ENCODE measurements around the gene MYOG. TPM values are rescaled to one million over a fixed set of nuclear protein-coding genes. Genes with fewer than 3 reads are reported as not detected.

Gene MYOG
- total RNA-seq (2014; rRNA removed; shearing (Covaris generic); ENCODE audit: low replicate concordance) = not detected in 2 replicates

DNA sequence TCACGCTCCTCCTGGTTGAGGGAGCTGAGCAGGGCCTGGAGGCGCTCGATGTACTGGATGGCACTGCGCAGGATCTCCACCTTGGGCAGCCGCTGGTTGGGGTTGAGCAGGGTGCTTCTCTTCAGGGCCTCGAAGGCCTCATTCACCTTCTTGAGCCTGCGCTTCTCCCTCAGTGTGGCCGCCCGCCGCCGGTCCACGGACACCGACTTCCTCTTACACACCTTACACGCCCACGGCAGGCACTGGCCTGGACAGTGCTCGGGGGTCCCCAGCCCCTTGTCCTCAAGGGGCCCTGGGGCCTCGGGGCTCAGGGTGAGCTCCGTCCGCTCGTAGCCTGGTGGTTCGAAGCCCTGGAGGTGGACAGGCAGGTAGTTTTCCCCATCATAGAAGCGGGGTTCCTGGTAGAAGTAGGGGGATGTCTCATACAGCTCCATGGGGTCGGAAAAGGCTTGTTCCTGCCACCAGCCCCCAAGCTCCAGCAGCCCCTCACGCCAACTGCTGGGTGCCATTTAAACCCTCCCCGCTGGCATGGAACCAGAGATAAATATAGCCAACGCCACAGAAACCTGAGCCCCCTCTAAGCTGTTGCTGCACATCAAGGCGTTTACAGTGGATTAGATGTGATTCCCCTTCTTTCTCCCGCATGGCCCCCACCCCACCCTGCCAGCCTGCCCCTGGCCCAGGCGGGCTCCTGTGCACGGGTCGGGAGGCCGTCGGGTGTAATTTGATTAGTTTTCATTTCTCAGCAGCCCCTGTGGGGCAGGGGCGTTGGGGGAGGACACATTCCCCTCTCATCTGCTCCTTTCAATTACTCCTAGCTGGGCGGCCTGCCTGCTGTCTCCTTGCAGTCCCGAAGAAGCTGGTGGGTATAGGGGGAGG, at the start of gene MYOG:
Gene MYOG (minus strand): TSS at position 485 of the 879 bp plus-strand sequence. CDS start 51 bp downstream, at position 434.
- no peak for DNase-seq (ENCODE audit: low read depth)
- in situ Hi-C loops (cut with HindIII; ENCODE audit: low pct_unique_long_range_greater_than_20kb, low sequenced_read_pairs) = no loop called here

DNA sequence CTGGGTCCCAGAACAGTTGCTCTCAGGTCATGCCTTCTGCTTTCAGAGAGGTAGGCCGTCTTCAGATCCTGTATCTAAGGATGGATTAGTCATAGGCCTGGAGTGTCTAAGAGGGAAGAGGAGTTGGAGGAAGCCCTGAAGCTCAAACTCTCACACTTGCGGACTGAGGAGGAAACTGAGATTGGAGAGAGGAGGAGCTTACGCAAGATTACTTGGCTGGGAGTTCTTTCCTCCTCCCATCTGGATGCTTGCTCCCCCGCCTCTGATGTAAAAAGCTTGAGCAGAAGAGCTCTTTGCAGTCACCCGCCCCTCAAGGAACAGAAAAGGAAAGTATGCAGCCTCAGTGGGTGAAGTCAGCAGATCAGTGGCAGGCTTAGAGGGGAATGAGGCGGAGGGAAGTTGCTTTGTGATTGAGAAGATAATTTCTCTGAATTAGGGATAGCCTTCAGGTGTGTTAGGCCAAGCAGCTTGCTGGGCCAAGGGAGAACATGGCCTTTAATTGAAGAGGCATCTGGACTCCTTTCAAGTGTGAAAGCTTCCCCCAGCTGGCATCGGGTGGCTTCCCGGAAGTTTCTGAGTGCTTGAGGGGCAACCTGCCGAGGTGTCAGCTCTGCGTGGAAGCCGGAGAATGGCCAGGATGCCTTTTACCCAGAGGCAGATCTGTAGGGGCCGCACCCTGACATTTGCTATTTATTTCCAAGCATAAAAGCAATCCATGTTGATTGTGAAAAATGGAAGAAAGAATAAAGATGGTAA, 48.3 kb upstream of the MYOG start:
- in situ Hi-C loops (cut with HindIII; ENCODE audit: low pct_unique_long_range_greater_than_20kb, low sequenced_read_pairs) = no loop called here
- peak; percentile 92 for DNase-seq (ENCODE audit: low read depth)

GRCh38 chr1:203131548-203132200, 45.9 kb upstream of the MYOG start:
- peak; percentile 59 for DNase-seq (ENCODE audit: low read depth)
- in situ Hi-C loops (cut with HindIII; ENCODE audit: low pct_unique_long_range_greater_than_20kb, low sequenced_read_pairs) = no loop called here

- in situ Hi-C loops (cut with HindIII; ENCODE audit: low pct_unique_long_range_greater_than_20kb, low sequenced_read_pairs) = no loop called here
- DNase-seq (ENCODE audit: low read depth) = no peak
Observed at GRCh38 chr1:203130358-203130985, 44.7 kb upstream of the MYOG start.

GRCh38 chr1:203129501-203130231, 43.9 kb upstream of the MYOG start:
- in situ Hi-C loops (cut with HindIII; ENCODE audit: low pct_unique_long_range_greater_than_20kb, low sequenced_read_pairs) = no loop called here
- peak; percentile 66 for DNase-seq (ENCODE audit: low read depth)

DNA sequence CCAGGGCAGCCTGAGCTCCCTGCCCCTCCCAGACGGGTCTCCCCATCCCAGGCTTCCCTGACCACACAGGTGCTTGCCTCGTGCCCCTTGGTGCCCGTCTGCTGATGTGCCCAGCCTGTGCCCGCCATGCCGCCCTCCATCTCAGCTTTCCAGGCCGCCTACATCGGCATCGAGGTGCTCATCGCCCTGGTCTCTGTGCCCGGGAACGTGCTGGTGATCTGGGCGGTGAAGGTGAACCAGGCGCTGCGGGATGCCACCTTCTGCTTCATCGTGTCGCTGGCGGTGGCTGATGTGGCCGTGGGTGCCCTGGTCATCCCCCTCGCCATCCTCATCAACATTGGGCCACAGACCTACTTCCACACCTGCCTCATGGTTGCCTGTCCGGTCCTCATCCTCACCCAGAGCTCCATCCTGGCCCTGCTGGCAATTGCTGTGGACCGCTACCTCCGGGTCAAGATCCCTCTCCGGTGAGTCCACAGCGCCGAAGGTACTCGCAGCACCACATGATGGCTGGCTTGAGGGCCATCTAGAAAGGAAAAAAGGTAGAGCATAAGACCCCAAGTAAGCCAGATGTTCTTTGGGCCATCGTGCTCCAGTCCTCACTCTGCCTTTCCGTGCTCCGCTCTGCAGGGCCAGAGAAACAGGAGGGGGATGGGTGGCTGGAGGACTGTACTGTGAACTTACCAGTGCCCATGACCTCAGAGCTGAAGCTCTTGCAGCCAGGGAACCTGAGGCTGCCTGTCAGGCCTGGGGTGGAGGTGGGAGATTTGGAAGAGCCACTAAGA, 43.1 kb upstream of the MYOG start:
- in situ Hi-C loops (cut with HindIII; ENCODE audit: low pct_unique_long_range_greater_than_20kb, low sequenced_read_pairs) = no loop called here
- peak; percentile 50 for DNase-seq (ENCODE audit: low read depth)

- DNase-seq (ENCODE audit: low read depth) = no peak
- in situ Hi-C loops (cut with HindIII; ENCODE audit: low pct_unique_long_range_greater_than_20kb, low sequenced_read_pairs) = no loop called here
Observed at GRCh38 chr1:203128431-203128715, 42.6 kb upstream of the MYOG start.

- DNase-seq (ENCODE audit: low read depth) = peak; percentile 68
- in situ Hi-C loops (cut with HindIII; ENCODE audit: low pct_unique_long_range_greater_than_20kb, low sequenced_read_pairs) = no loop called here
Observed at GRCh38 chr1:203127666-203128430, 42.0 kb upstream of the MYOG start, which contains the start of gene ADORA1. ADORA1 (plus strand) TSS chr1:203127726; CDS start chr1:203128842, 1,116 bp downstream.

DNA sequence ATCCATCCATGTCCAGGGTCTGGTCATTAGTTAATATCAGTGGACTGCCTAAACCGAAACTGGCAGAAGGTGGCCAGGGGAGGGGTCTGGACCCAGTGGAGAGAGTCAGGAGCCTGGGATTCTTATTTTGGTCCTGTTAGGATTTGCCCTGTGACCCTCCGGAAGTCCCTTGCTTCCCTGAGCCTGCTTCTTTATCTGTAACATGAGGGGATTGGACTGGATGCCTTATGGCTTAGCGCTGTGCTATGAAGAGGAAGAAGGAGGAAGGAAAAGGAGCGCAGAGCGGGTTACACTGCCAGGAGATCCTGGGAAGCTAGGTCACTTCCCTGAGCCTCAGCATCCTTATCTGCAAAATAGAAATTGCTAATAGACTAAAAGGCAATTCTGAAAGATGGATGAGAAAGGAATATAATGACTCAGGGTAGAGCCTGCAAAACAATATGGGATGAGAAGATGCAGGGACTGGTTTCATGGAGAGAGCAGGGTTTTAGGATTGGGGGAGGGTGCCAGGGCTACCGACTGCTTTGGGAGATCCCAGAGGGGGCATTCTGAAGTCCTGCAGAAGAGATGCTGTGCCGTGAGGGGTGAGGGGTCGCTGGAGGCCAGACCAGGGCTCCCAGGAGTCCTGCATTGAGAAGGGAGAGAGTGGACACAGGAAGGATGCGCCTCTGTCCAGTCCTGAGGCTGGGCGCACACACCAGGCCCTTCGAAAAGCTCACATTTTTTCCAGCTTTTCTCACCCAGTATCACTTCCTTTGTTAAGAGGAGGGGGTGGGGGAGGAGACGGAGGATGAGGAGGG, 41.3 kb upstream of the MYOG start:
- DNase-seq (ENCODE audit: low read depth) = peak; percentile 12

GRCh38 chr1:203126151-203126865, 40.5 kb upstream of the MYOG start:
- peak; percentile 32 for DNase-seq (ENCODE audit: low read depth)
- in situ Hi-C loops (cut with HindIII; ENCODE audit: low pct_unique_long_range_greater_than_20kb, low sequenced_read_pairs) = no loop called here

More for the DNA sequence above, 41.3 kb upstream of the MYOG start:
- in situ Hi-C loops (cut with HindIII; ENCODE audit: low pct_unique_long_range_greater_than_20kb, low sequenced_read_pairs) = no loop called here

DNA sequence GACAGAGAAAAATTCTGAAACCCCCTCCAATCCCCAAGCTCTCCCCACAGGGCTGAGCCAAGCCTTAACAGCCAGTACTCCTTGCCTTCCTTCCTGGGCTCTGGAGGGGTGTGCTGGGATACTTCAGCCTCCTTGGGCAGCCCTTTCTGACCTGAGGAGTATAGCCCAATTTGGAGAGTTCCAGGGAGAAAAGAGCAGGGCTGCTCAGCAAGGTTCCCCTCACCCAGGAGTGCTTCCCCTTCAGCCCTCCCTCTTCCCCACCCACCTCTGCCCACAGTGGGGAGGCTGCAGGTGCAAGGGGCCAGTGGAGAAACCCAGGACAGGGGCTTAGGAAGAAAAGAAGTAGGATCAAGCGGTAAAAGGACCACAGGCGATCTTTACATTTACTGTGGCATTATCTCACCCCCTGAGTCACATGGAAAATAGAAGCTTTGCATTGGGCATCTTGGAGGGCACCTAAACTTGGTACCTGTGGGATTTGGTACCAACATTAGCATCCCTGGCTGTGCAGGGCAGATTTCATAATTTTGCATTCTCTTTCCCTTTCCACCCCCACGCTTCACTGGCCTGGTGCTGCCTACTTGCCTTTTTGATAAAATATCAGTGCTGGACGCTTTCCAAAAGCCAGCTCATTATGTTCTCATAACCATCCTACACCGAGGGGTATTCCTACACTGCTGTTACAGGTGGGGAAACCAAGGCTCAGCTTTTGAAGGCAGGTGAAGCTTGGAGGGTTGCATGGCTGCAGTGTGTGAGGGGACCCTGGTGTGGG, 38.9 kb upstream of the MYOG start:
- no peak for DNase-seq (ENCODE audit: low read depth)
- in situ Hi-C loops (cut with HindIII; ENCODE audit: low pct_unique_long_range_greater_than_20kb, low sequenced_read_pairs) = no loop called here

GRCh38 chr1:203124011-203124410, 38.2 kb upstream of the MYOG start:
- DNase-seq (ENCODE audit: low read depth) = no peak
- in situ Hi-C loops (cut with HindIII; ENCODE audit: low pct_unique_long_range_greater_than_20kb, low sequenced_read_pairs) = no loop called here

DNA sequence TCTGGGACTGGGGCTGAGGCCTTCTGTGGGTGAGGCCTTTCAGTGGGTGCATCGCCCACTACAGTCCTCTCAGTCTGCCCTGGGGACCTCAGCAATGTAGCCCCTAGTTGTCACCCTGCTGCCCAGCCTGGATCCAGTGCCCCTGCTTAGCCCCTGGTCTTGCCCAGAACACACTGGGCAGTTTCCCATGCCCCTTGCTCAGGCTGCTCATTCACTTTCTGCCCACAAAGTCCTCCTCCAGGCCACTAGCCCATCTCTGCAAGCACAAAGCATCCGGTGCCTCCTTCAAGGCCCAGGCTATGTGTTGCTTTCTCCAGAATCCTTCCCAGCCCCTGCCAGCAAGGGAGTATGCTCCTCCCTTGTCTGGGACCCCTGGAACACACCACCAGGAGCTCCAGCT, 36.3 kb upstream of the MYOG start:
- in situ Hi-C loops (cut with HindIII; ENCODE audit: low pct_unique_long_range_greater_than_20kb, low sequenced_read_pairs) = no loop called here
- DNase-seq (ENCODE audit: low read depth) = no peak

DNA sequence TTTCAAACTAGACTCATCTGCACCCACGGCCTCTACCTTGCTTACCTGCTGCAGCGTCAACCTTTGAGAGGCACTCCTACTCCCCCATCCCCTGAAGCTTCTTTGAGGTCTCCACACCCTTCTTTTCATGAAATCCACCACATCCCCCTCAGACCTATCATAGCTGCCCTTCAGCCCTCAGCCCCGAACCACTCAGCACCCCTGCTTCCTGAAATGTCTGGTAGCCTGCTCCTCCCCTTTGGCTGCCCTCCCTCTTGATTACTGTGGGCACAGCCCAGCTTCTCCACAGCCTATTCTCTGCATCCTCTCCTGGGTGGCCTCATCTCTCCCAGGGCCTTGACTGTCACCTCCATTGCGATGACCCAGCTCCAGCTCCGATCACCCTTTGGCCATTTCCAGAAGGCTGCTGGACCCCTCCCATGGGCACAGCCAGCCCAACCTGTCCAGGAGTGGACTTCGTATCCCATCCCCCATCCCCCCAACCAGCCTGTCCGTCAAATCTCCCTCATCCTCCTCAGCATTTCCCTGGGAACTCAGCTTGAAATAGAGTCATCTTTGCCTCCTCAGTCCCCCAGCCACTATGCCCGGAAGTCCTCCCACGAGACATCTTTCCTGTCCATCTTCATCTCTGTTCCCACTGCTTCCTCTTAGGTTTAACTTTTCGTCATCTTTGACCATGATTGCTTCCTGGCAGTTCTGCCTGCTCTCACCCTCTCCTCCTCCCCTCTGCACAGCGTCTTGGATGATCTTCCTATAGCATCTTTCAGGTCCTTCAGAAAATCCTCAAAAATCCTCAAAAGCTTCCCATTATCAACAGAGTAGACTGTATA, 35.6 kb upstream of the MYOG start:
- in situ Hi-C loops (cut with HindIII; ENCODE audit: low pct_unique_long_range_greater_than_20kb, low sequenced_read_pairs) = no loop called here
- DNase-seq (ENCODE audit: low read depth) = no peak

All from Caki2 (cell line).